ENCODE results near the gene NDN. TPM values are rescaled to one million over a fixed set of nuclear protein-coding genes. Genes with fewer than 3 reads are reported as not detected.

The NDN gene
- total RNA-seq, 2 experiments from 2014 or later: 1.6 to 2.3 TPM

GRCh38 chr15:23648920-23649515 lies 38.1 kb downstream of the NDN start:
- Mint-ChIP-seq H3K36me3 (ENCODE audit: low read depth) (no peaks in the 10 kb centered on the region), H3K27me3 (ENCODE audit: low read depth) (peaks cover 14% of the 10 kb centered on the region), H3K4me3 (no peak overlapping the region), H3K4me1 (ENCODE audit: low read depth) (no peaks in the 10 kb centered on the region), H3K9me3 (no peaks in the 10 kb centered on the region), H3K27ac (no peak overlapping the region)
- CTCF ChIA-PET: interaction anchor here (0.6 to 1.1 kb wide), 2 partner anchors 23 to 305 kb away, joined by 3 read pairs; no protein-coding TSS in a partner anchor
- intact Hi-C loops (cut with micrococcal nuclease): loop anchor here (2.0 kb wide), 1 partner anchor 208 kb away; no protein-coding TSS in a partner anchor
- DNase-seq: peak; percentile 51

GRCh38 chr15:23647421-23648370 lies 39.4 kb downstream of the NDN start, which contains the start of gene MAGEL2:
MAGEL2 (minus strand) TSS chr15:23647867; CDS start chr15:23647742, 125 bp downstream.
- peaks cover 18% of the 10 kb centered on the region for H3K27me3 Mint-ChIP-seq (ENCODE audit: low read depth)
- no peaks in the 10 kb centered on the region for H3K36me3 Mint-ChIP-seq (ENCODE audit: low read depth)
- no peak within 1 kb of the TSS for H3K4me3 Mint-ChIP-seq
- H3K4me1 Mint-ChIP-seq (ENCODE audit: low read depth): no peaks in the 10 kb centered on the region
- no peaks in the 10 kb centered on the region for H3K9me3 Mint-ChIP-seq
- CTCF ChIA-PET: no interaction called here
- intact Hi-C loops (cut with micrococcal nuclease): loop anchor here (2.0 kb wide), 1 partner anchor 209 kb away; no protein-coding TSS in a partner anchor
- DNase-seq: no peak
- no peak within 1 kb of the TSS for H3K27ac Mint-ChIP-seq

- no peaks in the 10 kb centered on the region for H3K4me1 Mint-ChIP-seq (ENCODE audit: low read depth)
- no peaks in the 10 kb centered on the region for H3K9me3 Mint-ChIP-seq
- peaks cover 18% of the 10 kb centered on the region for H3K27me3 Mint-ChIP-seq (ENCODE audit: low read depth)
- intact Hi-C loops (cut with micrococcal nuclease): no loop called here
- H3K36me3 Mint-ChIP-seq (ENCODE audit: low read depth): no peaks in the 10 kb centered on the region
- no peak overlapping the region for H3K27ac Mint-ChIP-seq
- no peak overlapping the region for H3K4me3 Mint-ChIP-seq
- no peak for DNase-seq
- CTCF ChIA-PET: no interaction called here
Measured at GRCh38 chr15:23647001-23647295, 40.2 kb downstream of the NDN start.

- H3K4me1 Mint-ChIP-seq (ENCODE audit: low read depth): no peaks in the 10 kb centered on the region
- H3K36me3 Mint-ChIP-seq (ENCODE audit: low read depth): no peaks in the 10 kb centered on the region
- CTCF ChIA-PET: no interaction called here
- no peaks in the 10 kb centered on the region for H3K9me3 Mint-ChIP-seq
- no peak overlapping the region for H3K4me3 Mint-ChIP-seq
- H3K27ac Mint-ChIP-seq: no peak overlapping the region
- DNase-seq: no peak
- peaks cover 18% of the 10 kb centered on the region for H3K27me3 Mint-ChIP-seq (ENCODE audit: low read depth)
- intact Hi-C loops (cut with micrococcal nuclease): no loop called here
Measured at GRCh38 chr15:23646165-23647000, 40.7 kb downstream of the NDN start.

GRCh38 chr15:23645371-23646164 lies 41.5 kb downstream of the NDN start:
- H3K27me3 Mint-ChIP-seq (ENCODE audit: low read depth): peaks cover 16% of the 10 kb centered on the region

GRCh38 chr15:23644829-23645228 lies 42.3 kb downstream of the NDN start:
- Mint-ChIP-seq H3K4me3 (no peak overlapping the region), H3K4me1 (ENCODE audit: low read depth) (no peaks in the 10 kb centered on the region), H3K36me3 (ENCODE audit: low read depth) (no peaks in the 10 kb centered on the region), H3K9me3 (no peaks in the 10 kb centered on the region), H3K27ac (no peak overlapping the region), H3K27me3 (ENCODE audit: low read depth) (peaks cover 13% of the 10 kb centered on the region)
- CTCF ChIA-PET: interaction anchor here (0.9 kb wide), 1 partner anchor 15 kb away, joined by 4 read pairs; no protein-coding TSS in a partner anchor
- DNase-seq: no peak
- intact Hi-C loops (cut with micrococcal nuclease): loop anchor here (5.0 kb wide), 1 partner anchor 1852 kb away; no protein-coding TSS in a partner anchor

More at GRCh38 chr15:23645371-23646164, 41.5 kb downstream of the NDN start:
- Mint-ChIP-seq H3K4me3 (no peak overlapping the region), H3K4me1 (ENCODE audit: low read depth) (no peaks in the 10 kb centered on the region), H3K9me3 (no peaks in the 10 kb centered on the region), H3K36me3 (ENCODE audit: low read depth) (no peaks in the 10 kb centered on the region), H3K27ac (no peak overlapping the region)
- CTCF ChIA-PET: no interaction called here
- DNase-seq: no peak
- intact Hi-C loops (cut with micrococcal nuclease): no loop called here

- H3K4me3 Mint-ChIP-seq: no peak overlapping the region
- peak; percentile 66 for DNase-seq
- H3K36me3 Mint-ChIP-seq (ENCODE audit: low read depth): no peaks in the 10 kb centered on the region
- no peaks in the 10 kb centered on the region for H3K9me3 Mint-ChIP-seq
- peaks cover 3% of the 10 kb centered on the region for H3K27me3 Mint-ChIP-seq (ENCODE audit: low read depth)
- intact Hi-C loops (cut with micrococcal nuclease): loop anchor here (1.0 to 5.0 kb wide), 3 partner anchors 236 to 1855 kb away; partner anchors contain the start of gene UBE3A
- H3K27ac Mint-ChIP-seq: no peak overlapping the region
- H3K4me1 Mint-ChIP-seq (ENCODE audit: low read depth): no peaks in the 10 kb centered on the region
- CTCF ChIA-PET: interaction anchor here (0.7 to 1.3 kb wide), 4 partner anchors 20 to 1860 kb away, joined by 3 read pairs; no protein-coding TSS in a partner anchor
Measured at GRCh38 chr15:23642413-23643044, 44.6 kb downstream of the NDN start.

Other genes with a start within 250 kb of the NDN start
- gene GOLGA6L2, start 240.1 kb downstream of the NDN start, total RNA-seq: not detected
- 1 to 10 TPM; 2.5 to 3.2 TPM for gene MKRN3, start 121.6 kb downstream of the NDN start, total RNA-seq
- gene MAGEL2, start 39.4 kb downstream of the NDN start, total RNA-seq: not detected

Data from activated naive CD4-positive, alpha-beta T cell treated with anti-CD3 and anti-CD28 coated beads for 36 hours (primary cell).